H1 (cell line): Measurements from ENCODE around the gene GRHL3. TPM values are rescaled to one million over a fixed set of nuclear protein-coding genes. Genes with fewer than 3 reads are reported as not detected.

Experiments
- MAX ChIP-seq: IDR thresholded peaks from 2 replicates; pipeline ENCODE4 v1.6.1; 2012; ENCODE audit warnings: inconsistent platforms
- polyA plus RNA-seq, 7 experiments: library from polyadenylated mRNA; depleted of rRNA in 3 of 7; stranded (reverse) in 5 of 7; unstranded in 2 of 7; fragments of >200 nt in 5 of 7; fragments of 200-250 nt in 2 of 7; gene quantifications; 1 replicate in 5 of 7; 2 replicates in 1 of 7; 4 replicates in 1 of 7; pipeline versions ENCODE4 v1.2.1 to v1.2.3, GENCODE V29; 2011 to 2013; ENCODE audit warnings: missing spikeins in 2 of 7, mixed read lengths in 2 of 7
- total RNA-seq: library from RNA; stranded (reverse); fragmentation: NEBNext Ultra II Directional; extraction: Animal tissue kit (Norgen Biotek cat#: 25700); gene quantifications from 2 replicates; pipeline ENCODE4 v1.2.1, GENCODE V29; 2021

GRHL3 gene
- total and polyA plus RNA-seq, 2 of the 8 experiments (the other 6 are each of a cell fraction or from before 2014, with no cell fraction given): 0.80 to 1.8 TPM

DNA sequence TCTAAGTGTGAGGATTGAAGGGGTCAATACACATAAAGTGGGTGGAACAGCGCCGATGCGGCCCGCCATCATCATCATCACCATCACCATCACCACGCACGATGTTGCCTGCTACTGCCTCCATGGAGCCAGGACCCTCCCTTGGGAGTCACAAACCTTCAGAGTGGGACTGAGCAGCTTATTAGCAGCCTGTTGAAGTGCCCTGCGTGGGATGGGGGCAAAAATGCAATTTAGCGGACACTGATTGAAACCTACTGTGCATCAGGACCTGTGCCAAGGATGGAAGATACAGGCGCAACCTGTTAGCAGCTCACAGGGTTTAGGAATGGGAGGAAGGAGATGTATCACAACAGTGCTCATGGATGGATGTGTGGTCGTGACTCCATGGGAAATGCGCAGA lies 67.8 kb downstream of the GRHL3 start (continued):
- no peak for TF ChIP-seq MAX
